Psoas muscle (tissue), 8 donors: ENCODE data around the gene MUCL1. TPM values are rescaled to one million over a fixed set of nuclear protein-coding genes. Genes with fewer than 3 reads are reported as not detected.

Experiments
- ATAC-seq, 4 donors: fragments of 200-7000 bp; cut with Tn5 transposase; one replicate each; pipeline ENCODE4 v1.9.1; 2020; ENCODE audit warnings: moderate library complexity in 3 of 4, mild to moderate bottlenecking in 2 of 4
- DNase-seq, 2 donors: peaks; one replicate each; pipeline ENCODE4 v3.0.0-alpha.2; 2020
- H3K27ac ChIP-seq: fragments of 200-600 bp; one replicate; pipeline ENCODE4 v1.8.0; 2022
- H3K27me3 ChIP-seq, 3 donors: fragments of 200-600 bp in 1 of 3; one replicate each; pipeline versions ENCODE4 v1.6.1 to v1.8.0; 2013 to 2022; ENCODE audit warnings: low read length in 2 of 3, mild to moderate bottlenecking in 2 of 3, moderate library complexity in 1 of 3; ENCODE audit not compliant: insufficient read depth in 3 of 3
- H3K36me3 ChIP-seq, 2 donors: fragments of 200-600 bp in 1 of 2; one replicate each; pipeline versions ENCODE4 v1.6.1 to v1.8.0; 2013 to 2022; ENCODE audit warnings: low read depth in 1 of 2, mild to moderate bottlenecking in 1 of 2, moderate library complexity in 1 of 2; ENCODE audit not compliant: insufficient read depth in 1 of 2
- H3K4me1 ChIP-seq: fragments of 200-600 bp; one replicate; pipeline ENCODE4 v1.8.0; 2022
- H3K4me3 ChIP-seq: fragments of 200-600 bp; one replicate; pipeline ENCODE4 v1.8.0; 2022; ENCODE audit warnings: mild to moderate bottlenecking
- H3K9me3 ChIP-seq: fragments of 200-600 bp; one replicate; pipeline ENCODE4 v1.8.0; 2022
- WGBS, 3 donors: extraction: QIAGEN DNeasy Blood & Tissue Kit; methylation state at CpG; one replicate each; pipeline versions ENCODE4 v1.1.6 to v1.1.7; 2013; 5-methylcytosine and 5-hydroxymethylcytosine counted together
- intact Hi-C, 2 donors: fragments of 100-400 bp; cut with DNase I; formaldehyde crosslinking; loops; one replicate each; pipeline versions ENCODE4 v1.11.0 to v1.14.2; 2022
- polyA plus RNA-seq, 3 donors: library from polyadenylated mRNA; stranded (reverse); fragments of 200-250 nt; gene quantifications; one replicate each; pipeline ENCODE4 v1.2.3, GENCODE V29; 2013
- total RNA-seq, 4 donors: library from RNA; stranded (reverse); fragmentation: NEBNext Ultra II Directional in 2 of 4; extraction: Animal tissue kit (Norgen Biotek cat#: 25700) in 2 of 4; gene quantifications; one replicate each; pipeline versions ENCODE4 v1.2.1 to v1.2.4, GENCODE V29; 2021 to 2023
- TF ChIP-seq, protein P1 (sequence below): fragments of 200-600 bp; IDR thresholded peaks from one replicate; pipeline ENCODE4 v1.8.0; 2022; ENCODE audit warnings: antibody characterized with exemption
- donor health status: healthy with polysubstance abuse.
- donor health status: DM: no; HTN: no; CAD: no; lungs with moderate emphysema.
- donor health status: Bipolar disorder and iron deficiency.
- donor health status: healthy.
- donor health status: DM: yes; HTN: yes; CAD: no.
- donor health status: DM: no; HTN: no; CAD: no.
- donor health status: DM: no; HTN: no; CAD: no.
- donor health status: DM: yes; HTN: yes; CAD: no.

MUCL1 gene
- total and polyA plus RNA-seq, 7 donors = not detected

DNA sequence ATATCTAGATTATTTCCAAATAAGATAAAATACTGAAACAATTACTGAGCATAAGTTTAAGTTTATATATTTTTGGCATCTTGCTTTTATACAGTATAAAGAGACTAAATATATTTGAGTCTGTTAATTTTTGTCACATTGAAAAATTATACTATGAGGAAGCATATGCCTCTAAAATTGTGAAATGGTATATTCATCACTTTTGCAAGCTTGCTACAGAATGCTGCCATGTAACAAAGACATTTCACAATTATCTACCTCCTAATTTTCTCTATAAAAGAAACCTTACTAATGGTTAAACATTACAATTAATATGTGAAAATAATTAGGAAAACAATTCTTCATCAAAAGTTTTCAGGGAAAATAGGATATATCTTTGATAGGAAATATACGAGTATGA lies 22.7 kb upstream of the MUCL1 start:
- intact Hi-C loops = no loop called here
- no peak for DNase-seq

DNA sequence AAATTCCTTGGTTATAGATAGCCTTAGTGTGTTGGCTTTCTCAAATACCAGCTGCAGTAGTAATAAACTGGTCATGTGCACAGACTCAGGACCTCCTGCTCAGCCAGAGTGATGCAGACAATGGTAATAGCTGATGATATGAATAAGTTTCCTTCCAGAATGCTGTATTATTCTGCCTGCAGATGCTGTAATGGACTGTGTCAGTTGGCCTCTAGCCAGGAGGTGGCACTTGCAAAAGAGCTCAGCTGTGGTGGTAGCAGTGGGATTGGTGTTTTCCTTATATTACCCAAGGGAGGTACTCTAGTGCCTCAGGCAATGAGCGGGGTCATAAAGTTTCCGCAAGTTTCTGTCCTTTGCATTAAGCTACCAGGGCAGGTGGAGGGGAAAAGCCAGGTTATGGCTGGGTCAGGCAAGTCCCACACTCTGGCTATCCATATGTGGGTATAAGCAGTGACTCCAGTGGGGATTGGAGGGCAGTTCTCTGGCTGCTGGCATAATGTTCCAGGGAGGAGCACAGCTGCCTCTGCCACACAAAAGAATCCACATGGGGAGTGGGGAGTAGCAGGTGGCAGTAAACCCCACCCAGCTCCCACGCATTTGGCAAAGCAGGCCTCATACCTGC lies 14.0 kb upstream of the MUCL1 start:
- Histone ChIP-seq H3K36me3 (no peaks in the 10 kb centered on the region), H3K27me3 (no peaks in the 10 kb centered on the region), H3K9me3 (peaks cover 10% of the 10 kb centered on the region), H3K4me1 (no peaks in the 10 kb centered on the region), H3K4me3 (no peak overlapping the region), H3K27ac (no peak overlapping the region)
- intact Hi-C loops = no loop called here
- no peak for ATAC-seq
- DNase-seq = no peak
- TF ChIP-seq, protein P1, sequence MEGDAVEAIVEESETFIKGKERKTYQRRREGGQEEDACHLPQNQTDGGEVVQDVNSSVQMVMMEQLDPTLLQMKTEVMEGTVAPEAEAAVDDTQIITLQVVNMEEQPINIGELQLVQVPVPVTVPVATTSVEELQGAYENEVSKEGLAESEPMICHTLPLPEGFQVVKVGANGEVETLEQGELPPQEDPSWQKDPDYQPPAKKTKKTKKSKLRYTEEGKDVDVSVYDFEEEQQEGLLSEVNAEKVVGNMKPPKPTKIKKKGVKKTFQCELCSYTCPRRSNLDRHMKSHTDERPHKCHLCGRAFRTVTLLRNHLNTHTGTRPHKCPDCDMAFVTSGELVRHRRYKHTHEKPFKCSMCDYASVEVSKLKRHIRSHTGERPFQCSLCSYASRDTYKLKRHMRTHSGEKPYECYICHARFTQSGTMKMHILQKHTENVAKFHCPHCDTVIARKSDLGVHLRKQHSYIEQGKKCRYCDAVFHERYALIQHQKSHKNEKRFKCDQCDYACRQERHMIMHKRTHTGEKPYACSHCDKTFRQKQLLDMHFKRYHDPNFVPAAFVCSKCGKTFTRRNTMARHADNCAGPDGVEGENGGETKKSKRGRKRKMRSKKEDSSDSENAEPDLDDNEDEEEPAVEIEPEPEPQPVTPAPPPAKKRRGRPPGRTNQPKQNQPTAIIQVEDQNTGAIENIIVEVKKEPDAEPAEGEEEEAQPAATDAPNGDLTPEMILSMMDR = no peak
- 23 to 27% (median 24%) methylated on average over 3 of the region's 3 CpGs for WGBS, 3 donors

More for the DNA sequence above, 22.7 kb upstream of the MUCL1 start:
- H3K27ac ChIP-seq = no peak overlapping the region
- H3K4me1 ChIP-seq = no peaks in the 10 kb centered on the region
- ATAC-seq = no peak
- no peaks in the 10 kb centered on the region for H3K27me3 ChIP-seq
- 82 to 88% (median 84%) methylated on average over 1 of the region's 1 CpG for WGBS, 3 donors
- TF ChIP-seq, protein P1 = no peak
- no peak overlapping the region for H3K4me3 ChIP-seq
- H3K9me3 ChIP-seq = no peaks in the 10 kb centered on the region
- H3K36me3 ChIP-seq = no peaks in the 10 kb centered on the region

DNA sequence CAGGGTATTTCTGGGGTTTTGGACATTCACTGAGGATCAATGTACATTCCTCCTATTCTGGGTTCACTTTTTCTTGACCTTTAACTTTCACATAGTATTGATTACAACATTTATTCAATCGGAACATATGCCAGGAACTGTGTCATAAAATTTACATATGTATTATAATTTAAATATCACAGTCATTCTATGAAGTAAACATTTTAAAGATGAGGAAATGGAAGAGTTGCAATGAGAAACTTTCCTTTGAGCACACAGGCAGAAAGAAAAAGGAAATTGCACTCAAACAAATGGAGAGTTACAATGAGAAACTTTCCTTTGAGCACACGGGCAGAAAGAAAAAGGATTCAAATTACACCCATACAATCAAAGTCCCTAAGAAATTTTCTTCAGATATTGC lies 3.1 kb downstream of the MUCL1 start:
- ATAC-seq = no peak
- Histone ChIP-seq H3K9me3 (no peaks in the 10 kb centered on the region), H3K4me1 (no peaks in the 10 kb centered on the region), H3K4me3 (no peak overlapping the region), H3K36me3 (no peaks in the 10 kb centered on the region), H3K27ac (no peak overlapping the region), H3K27me3 (peaks cover 0 to 5% (median 2%) of the 10 kb centered on the region in 3 donors)
- WGBS, 3 donors = 36 to 40% (median 39%) methylated on average over 2 of the region's 2 CpGs
- no peak for DNase-seq
- intact Hi-C loops = no loop called here
- TF ChIP-seq, protein P1 = no peak

DNA sequence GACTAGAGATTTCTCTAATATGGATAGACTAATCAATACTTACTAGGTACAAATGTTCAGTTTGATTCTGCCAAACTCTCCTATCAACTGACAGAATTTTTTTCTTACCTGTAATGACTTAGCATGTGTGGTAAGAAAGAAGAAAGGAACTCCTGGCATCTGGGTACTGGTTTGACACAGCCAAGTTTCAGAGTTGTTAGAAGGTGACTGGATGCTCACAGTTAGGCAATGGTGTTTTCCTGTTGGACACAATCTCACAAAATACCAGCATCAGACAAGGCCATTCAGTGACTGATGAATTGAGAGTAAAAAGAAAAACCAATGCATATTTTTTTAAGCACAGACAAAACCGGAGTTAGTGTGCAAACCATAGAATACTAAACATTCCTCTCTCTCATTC lies 4.2 kb downstream of the MUCL1 start:
- H3K27ac ChIP-seq = no peak overlapping the region
- no peaks in the 10 kb centered on the region for H3K36me3 ChIP-seq
- intact Hi-C loops = no loop called here
- DNase-seq (no peak), ATAC-seq (no peak)
- peaks cover 0 to 5% (median 2%) of the 10 kb centered on the region in 3 donors for H3K27me3 ChIP-seq
- no peaks in the 10 kb centered on the region for H3K9me3 ChIP-seq
- TF ChIP-seq, protein P1 = no peak
- H3K4me3 ChIP-seq = no peak overlapping the region
- 68 to 80% (median 79%) methylated on average over 1 of the region's 1 CpG for WGBS, 3 donors
- H3K4me1 ChIP-seq = no peaks in the 10 kb centered on the region

DNA sequence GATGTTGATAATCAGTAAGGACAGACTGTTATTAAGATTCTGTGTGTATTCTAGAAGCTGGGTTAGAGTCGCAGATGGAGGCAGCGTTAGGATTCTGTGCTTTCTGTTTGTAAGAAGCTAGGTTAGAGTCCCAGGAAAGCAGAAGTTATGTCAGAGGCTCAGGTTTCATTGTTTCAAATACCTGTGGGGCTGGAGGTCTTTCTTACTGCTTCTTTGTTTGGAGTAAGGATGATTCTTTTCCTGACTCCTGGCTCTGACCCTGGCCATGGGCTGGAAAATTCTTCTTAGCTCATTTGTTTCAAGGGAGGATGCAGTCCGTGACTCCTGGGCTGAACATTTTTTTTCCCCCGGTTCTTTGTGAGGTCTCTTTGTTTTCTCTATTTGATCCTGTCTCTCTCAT lies 5.2 kb downstream of the MUCL1 start:
- intact Hi-C loops = no loop called here
- WGBS, 3 donors = 64 to 68% (median 65%) methylated on average over 4 of the region's 4 CpGs

More for the DNA sequence above, 5.2 kb downstream of the MUCL1 start:
- no peak for ATAC-seq
- Histone ChIP-seq H3K27me3 (peaks cover 0 to 5% (median 2%) of the 10 kb centered on the region in 3 donors), H3K36me3 (no peaks in the 10 kb centered on the region), H3K4me1 (no peaks in the 10 kb centered on the region), H3K4me3 (no peak overlapping the region), H3K27ac (no peak overlapping the region), H3K9me3 (no peaks in the 10 kb centered on the region)
- TF ChIP-seq, protein P1 = no peak
- no peak for DNase-seq
